Mesenchymal stem cell (in vitro differentiated cells and primary cell): ENCODE results near the gene F8A3.
"Not testable (repeated sequence)": the region's sequence is repeated elsewhere in the genome, so short reads cannot be mapped to it uniquely, and the experiment has no call there.

Experiments
- DNase-seq: peaks from one replicate; pipeline ENCODE4 v3.0.0-alpha.2; 2013
- H2AFZ ChIP-seq: one replicate; pipeline ENCODE4 v1.6.1; 2013; ENCODE audit warnings: low read depth, mild to moderate bottlenecking, control low read depth, inconsistent platforms, low read length, moderate library complexity
- H2AK5ac ChIP-seq: 2 replicates; pipeline ENCODE4 v1.6.1; 2013; ENCODE audit warnings: low read length, moderate library complexity, mild to moderate bottlenecking, inconsistent platforms; ENCODE audit not compliant: severe bottlenecking
- H2BK120ac ChIP-seq: one replicate; pipeline ENCODE4 v1.6.1; 2013; ENCODE audit warnings: low read depth, mild to moderate bottlenecking, inconsistent platforms, low read length, moderate library complexity
- H2BK12ac ChIP-seq, 2 experiments: one replicate each; pipeline ENCODE4 v1.6.1; 2013; ENCODE audit warnings: inconsistent platforms in 2 of 2, low read length in 2 of 2, mild to moderate bottlenecking in 2 of 2, moderate library complexity in 2 of 2, control low read depth in 1 of 2
- H2BK15ac ChIP-seq: one replicate; pipeline ENCODE4 v1.6.1; 2013; ENCODE audit warnings: mild to moderate bottlenecking, low read depth, inconsistent platforms; ENCODE audit not compliant: poor library complexity, severe bottlenecking
- H2BK5ac ChIP-seq: 2 replicates; pipeline ENCODE4 v1.6.1; 2013; ENCODE audit warnings: low read depth, mild to moderate bottlenecking, low read length, control low read depth, inconsistent platforms; ENCODE audit not compliant: poor library complexity, severe bottlenecking
- H3K14ac ChIP-seq, 2 experiments: one replicate each; pipeline ENCODE4 v1.6.1; 2013; ENCODE audit warnings: inconsistent platforms in 2 of 2, low read length in 2 of 2, control low read depth in 1 of 2, mild to moderate bottlenecking in 1 of 2, moderate library complexity in 1 of 2
- H3K18ac ChIP-seq, 2 experiments: one replicate each; pipeline ENCODE4 v1.6.1; 2013; ENCODE audit warnings: inconsistent platforms in 2 of 2, low read length in 2 of 2, control low read depth in 1 of 2, low read depth in 1 of 2, mild to moderate bottlenecking in 1 of 2
- H3K23ac ChIP-seq, 2 experiments: one replicate each; pipeline ENCODE4 v1.6.1; 2013; ENCODE audit warnings: inconsistent platforms in 2 of 2, low read length in 2 of 2, mild to moderate bottlenecking in 2 of 2, moderate library complexity in 2 of 2, control low read depth in 1 of 2
- H3K27ac ChIP-seq: 2 replicates; pipeline ENCODE4 v1.5.1; 2013; ENCODE audit warnings: mild to moderate bottlenecking, moderate library complexity, low read length, control low read depth, inconsistent platforms; ENCODE audit not compliant: poor library complexity, severe bottlenecking
- H3K27me3 ChIP-seq, 2 experiments: 2 replicates each; pipeline versions ENCODE4 v1.6.1 to v1.7.0; 2013; ENCODE audit warnings: low read length in 2 of 2, mild to moderate bottlenecking in 2 of 2, moderate library complexity in 2 of 2, control low read depth in 1 of 2, inconsistent platforms in 1 of 2; ENCODE audit not compliant: control insufficient read depth in 1 of 2, insufficient read depth in 1 of 2
- H3K36me3 ChIP-seq, 2 experiments: 2 replicates each; pipeline versions ENCODE4 v1.6.1 to v1.7.0; 2013; ENCODE audit warnings: low read length in 2 of 2, control low read depth in 1 of 2, inconsistent platforms in 1 of 2, low read depth in 1 of 2, mild to moderate bottlenecking in 1 of 2; ENCODE audit not compliant: insufficient read depth in 2 of 2, control insufficient read depth in 1 of 2
- H3K4ac ChIP-seq, 2 experiments: one replicate each; pipeline ENCODE4 v1.6.1; 2013; ENCODE audit warnings: inconsistent platforms in 2 of 2, low read length in 2 of 2, mild to moderate bottlenecking in 2 of 2, moderate library complexity in 2 of 2, control low read depth in 1 of 2, low read depth in 1 of 2
- H3K4me1 ChIP-seq: 2 replicates; pipeline ENCODE4 v1.6.1; 2013; ENCODE audit warnings: low read depth, low read length, control low read depth; ENCODE audit not compliant: control insufficient read depth, insufficient read depth
- H3K4me2 ChIP-seq: 2 replicates; pipeline ENCODE4 v1.6.1; 2013; ENCODE audit warnings: low read length, mild to moderate bottlenecking, inconsistent platforms; ENCODE audit not compliant: poor library complexity, severe bottlenecking
- H3K4me3 ChIP-seq, 2 experiments: 2 replicates each; pipeline versions ENCODE4 v1.5.1 to v1.7.0; 2013; ENCODE audit warnings: low read length in 2 of 2, mild to moderate bottlenecking in 2 of 2, control low read depth in 1 of 2, low read depth in 1 of 2; ENCODE audit not compliant: insufficient read depth in 1 of 2
- H3K79me1 ChIP-seq: replicated peaks from 2 replicates; pipeline ENCODE4 v1.6.1; 2013; ENCODE audit warnings: mild to moderate bottlenecking, control low read depth, low read length, inconsistent platforms; ENCODE audit not compliant: poor library complexity, severe bottlenecking
- H3K9ac ChIP-seq: 2 replicates; pipeline ENCODE4 v1.7.0; 2013; ENCODE audit warnings: mild to moderate bottlenecking, low read length, moderate library complexity
- H3K9me3 ChIP-seq: 2 replicates; pipeline ENCODE4 v1.7.0; 2013; ENCODE audit warnings: mild to moderate bottlenecking, low read length; ENCODE audit not compliant: control insufficient read depth
- H4K8ac ChIP-seq: one replicate; pipeline ENCODE4 v1.6.1; 2013; ENCODE audit warnings: inconsistent platforms, mild to moderate bottlenecking, low read length, moderate library complexity
- H4K91ac ChIP-seq: one replicate; pipeline ENCODE4 v1.6.1; 2013; ENCODE audit warnings: mild to moderate bottlenecking, low read length, inconsistent platforms
- WGBS: methylation state at CpG from one replicate; pipeline ENCODE4 v1.1.7; 2013; ENCODE audit warnings: mixed read lengths; 5-methylcytosine and 5-hydroxymethylcytosine counted together

Gene F8A3

DNA sequence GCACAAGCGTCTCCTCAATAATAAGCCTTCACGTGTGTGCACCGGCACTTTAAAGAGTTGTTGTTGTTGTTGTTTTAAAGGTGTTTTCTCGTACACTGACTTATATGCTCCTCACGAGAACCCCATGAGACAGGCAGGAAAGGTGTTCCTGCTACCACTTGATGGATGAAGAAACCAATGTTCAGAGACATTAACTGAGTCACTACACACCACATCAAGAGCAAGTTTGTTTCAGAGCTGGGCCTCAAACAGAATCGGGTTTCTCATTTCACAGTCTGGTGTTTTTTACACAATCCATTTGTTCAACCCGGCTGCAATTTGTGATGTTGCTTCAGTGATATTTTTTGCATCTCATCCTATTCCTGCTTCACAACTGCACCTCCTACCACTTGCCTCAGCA, 18.7 kb upstream of the F8A3 start:
- not testable (repeated sequence) for H3K4me1 ChIP-seq, H3K27me3 ChIP-seq, H3K4me2 ChIP-seq, DNase-seq, H2BK15ac ChIP-seq, H2BK120ac ChIP-seq, H2AFZ ChIP-seq, H3K23ac ChIP-seq, H2BK12ac ChIP-seq, H3K14ac ChIP-seq, H3K18ac ChIP-seq, H2AK5ac ChIP-seq, H3K4ac ChIP-seq, H2BK5ac ChIP-seq, H3K79me1 ChIP-seq, H4K91ac ChIP-seq, H3K9ac ChIP-seq, H4K8ac ChIP-seq, H3K9me3 ChIP-seq, H3K27ac ChIP-seq, H3K36me3 ChIP-seq, H3K4me3 ChIP-seq
- no CpG with 5 or more reads among the region's 7 CpGs for WGBS

DNA sequence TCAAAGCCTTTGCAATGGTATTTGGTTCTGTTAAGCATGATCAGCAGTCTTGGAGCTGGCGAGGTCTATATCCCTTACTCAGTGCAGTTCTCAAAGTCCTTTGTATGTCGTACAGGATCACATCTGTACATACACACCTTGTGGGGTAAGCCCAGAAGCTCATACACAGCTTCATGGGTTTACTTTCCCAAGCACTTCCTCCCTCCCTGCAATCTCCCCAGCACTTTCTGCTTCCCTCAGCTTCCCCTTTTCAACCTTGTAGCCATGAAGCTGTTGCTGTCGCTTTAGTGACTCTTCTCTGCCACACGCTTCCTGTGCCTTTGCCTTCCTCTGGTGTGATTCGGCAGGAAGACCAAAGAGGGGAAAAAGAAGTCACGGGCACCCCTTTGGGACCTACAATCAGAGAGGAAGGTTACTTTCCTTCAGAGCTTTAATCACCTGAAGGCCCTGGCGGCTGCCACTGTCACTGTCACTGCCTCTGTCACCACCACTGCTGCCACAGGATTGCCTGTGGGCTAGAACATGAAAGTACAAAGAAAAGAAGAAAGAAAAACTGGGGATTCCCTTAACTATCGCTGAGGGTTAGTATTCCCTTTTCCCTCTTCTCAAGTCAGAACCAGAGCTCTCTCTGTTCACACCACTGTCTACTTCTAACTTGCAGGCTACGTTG, 8.0 kb upstream of the F8A3 start:
- not testable (repeated sequence) for H2BK5ac ChIP-seq, H4K91ac ChIP-seq, DNase-seq, H3K23ac ChIP-seq, H3K79me1 ChIP-seq, H4K8ac ChIP-seq, H2BK15ac ChIP-seq, H3K18ac ChIP-seq, H3K9ac ChIP-seq, H3K4ac ChIP-seq, H3K27me3 ChIP-seq, H3K4me3 ChIP-seq, H2AFZ ChIP-seq, H3K27ac ChIP-seq, H3K4me2 ChIP-seq, H3K14ac ChIP-seq, H3K4me1 ChIP-seq, H3K9me3 ChIP-seq, H3K36me3 ChIP-seq, H2BK12ac ChIP-seq, H2BK120ac ChIP-seq, H2AK5ac ChIP-seq
- no CpG with 5 or more reads among the region's 9 CpGs for WGBS

DNA sequence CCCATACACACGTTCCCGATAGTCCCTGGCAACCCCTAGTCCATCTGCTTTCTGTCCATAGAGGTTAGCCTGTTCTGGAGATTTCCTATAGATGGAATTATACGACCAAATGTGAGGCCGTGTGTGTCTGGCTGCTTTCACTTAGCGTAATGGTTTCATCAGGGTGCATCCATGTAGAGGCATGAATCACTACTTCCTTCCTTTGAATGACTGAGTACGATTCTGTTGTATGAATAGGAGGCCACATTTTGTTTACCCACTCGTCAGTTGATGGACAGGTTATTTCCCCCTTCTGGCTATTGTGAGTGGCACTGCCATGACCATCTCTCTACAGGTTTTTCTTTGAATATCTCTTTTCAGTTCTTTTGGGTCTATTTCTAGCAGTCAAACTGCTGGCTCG, 2.1 kb upstream of the F8A3 start:
- H2AFZ ChIP-seq, H3K27ac ChIP-seq, H3K9me3 ChIP-seq, H3K14ac ChIP-seq, H3K4me3 ChIP-seq, H3K9ac ChIP-seq, H3K79me1 ChIP-seq, H3K4me1 ChIP-seq, H3K4me2 ChIP-seq, H2BK15ac ChIP-seq, H3K23ac ChIP-seq, H4K8ac ChIP-seq, H2AK5ac ChIP-seq, H2BK5ac ChIP-seq, H2BK120ac ChIP-seq, H3K27me3 ChIP-seq, H3K4ac ChIP-seq, H3K36me3 ChIP-seq, H3K18ac ChIP-seq, DNase-seq, H4K91ac ChIP-seq, H2BK12ac ChIP-seq: not testable (repeated sequence)
- WGBS = no CpG with 5 or more reads among the region's 8 CpGs

DNA sequence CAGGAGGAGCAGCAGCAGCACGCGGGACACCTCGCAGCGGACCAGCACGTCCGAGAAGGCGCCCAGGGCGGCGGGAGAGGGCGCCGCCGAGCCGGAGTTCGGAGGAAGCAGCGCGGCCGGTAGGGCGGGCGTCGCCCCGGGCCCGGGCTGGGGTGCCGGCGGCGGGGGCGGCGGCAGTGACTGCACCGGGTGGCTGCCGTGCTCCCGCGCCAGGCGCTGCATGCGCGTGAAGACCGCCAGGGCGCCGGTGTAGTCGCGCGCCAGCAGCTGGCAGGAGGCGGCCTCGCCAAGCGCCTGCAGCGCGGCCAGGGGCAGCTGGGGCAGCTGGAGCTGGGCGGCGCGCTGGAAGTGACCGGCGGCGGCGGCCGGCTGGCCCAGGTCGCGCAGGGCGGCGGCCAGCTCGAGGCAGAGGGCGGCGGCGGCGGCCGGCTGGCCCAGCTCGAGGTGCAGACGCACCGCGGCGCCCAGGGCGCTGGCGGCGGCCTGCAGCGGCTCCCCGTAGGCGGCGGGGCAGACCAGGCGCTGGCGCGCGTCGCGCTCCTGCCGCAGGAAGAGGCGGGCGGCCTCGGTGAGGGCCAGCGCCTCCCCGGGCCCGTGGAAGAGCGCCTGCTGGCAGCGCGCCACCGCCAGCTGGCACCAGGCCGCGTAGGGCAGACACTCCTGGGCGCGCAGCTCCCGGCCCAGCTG, 516 bp downstream of the F8A3 start:
- DNase-seq = not testable (repeated sequence)

More for the DNA sequence above, 516 bp downstream of the F8A3 start:
- H3K36me3 ChIP-seq, H3K9ac ChIP-seq, H3K4me1 ChIP-seq, H4K91ac ChIP-seq, H2BK15ac ChIP-seq, H3K18ac ChIP-seq, H3K4ac ChIP-seq, H3K27me3 ChIP-seq, H2BK120ac ChIP-seq, H3K4me3 ChIP-seq, H3K79me1 ChIP-seq, H3K14ac ChIP-seq, H2AK5ac ChIP-seq, H3K27ac ChIP-seq, H3K23ac ChIP-seq, H2AFZ ChIP-seq, H2BK12ac ChIP-seq, H3K9me3 ChIP-seq, H3K4me2 ChIP-seq, H2BK5ac ChIP-seq, H4K8ac ChIP-seq: not testable (repeated sequence)
- WGBS = no CpG with 5 or more reads among the region's 97 CpGs
